NOMO-1 treated with DMSO at 0.1 percent for 48 hours (cell line): ENCODE measurements around the gene CCSER2.
"Not testable (repeated sequence)": the region's sequence is repeated elsewhere in the genome, so short reads cannot be mapped to it uniquely, and the experiment has no call there.

ENCODE experiments used
- DNase-seq: peaks from one replicate; lab custom pipeline; 2025; ENCODE audit not compliant: unreplicated experiment; lab: John Stamatoyannopoulos, UW

The CCSER2 gene

DNA sequence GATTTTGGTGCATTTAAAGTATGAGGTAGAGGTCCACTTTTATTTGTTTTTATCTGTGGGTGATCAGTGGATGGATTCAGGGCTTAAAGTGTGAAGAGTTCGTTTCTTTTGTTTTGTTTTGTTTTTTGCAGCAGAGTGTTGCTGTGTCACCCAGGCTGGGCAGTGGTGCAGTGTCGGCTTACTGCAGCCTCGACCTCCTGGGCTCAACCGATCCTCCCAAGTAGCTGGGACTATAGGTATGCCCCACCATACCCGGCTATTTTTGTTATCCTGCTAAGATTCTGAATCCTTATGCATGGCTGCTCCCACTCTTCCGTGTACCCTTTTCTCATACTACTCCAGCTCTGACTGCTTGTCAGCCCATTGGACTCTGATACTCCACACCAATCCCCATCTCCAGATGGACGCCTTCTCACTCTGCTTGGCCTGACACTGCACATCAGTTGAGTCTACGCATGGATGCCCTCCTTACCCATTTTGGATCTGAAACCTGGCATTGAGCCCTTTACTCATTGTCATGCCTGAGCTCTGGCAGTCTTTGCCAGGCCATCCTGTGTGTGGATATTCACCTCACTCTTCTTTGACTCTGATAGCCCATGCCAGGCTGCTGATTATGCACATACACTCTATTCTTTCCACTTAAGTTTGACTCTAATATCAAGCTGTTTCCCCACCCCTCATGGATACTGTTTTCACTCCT lies 119.5 kb downstream of the CCSER2 start:
- no peak for DNase-seq

DNA sequence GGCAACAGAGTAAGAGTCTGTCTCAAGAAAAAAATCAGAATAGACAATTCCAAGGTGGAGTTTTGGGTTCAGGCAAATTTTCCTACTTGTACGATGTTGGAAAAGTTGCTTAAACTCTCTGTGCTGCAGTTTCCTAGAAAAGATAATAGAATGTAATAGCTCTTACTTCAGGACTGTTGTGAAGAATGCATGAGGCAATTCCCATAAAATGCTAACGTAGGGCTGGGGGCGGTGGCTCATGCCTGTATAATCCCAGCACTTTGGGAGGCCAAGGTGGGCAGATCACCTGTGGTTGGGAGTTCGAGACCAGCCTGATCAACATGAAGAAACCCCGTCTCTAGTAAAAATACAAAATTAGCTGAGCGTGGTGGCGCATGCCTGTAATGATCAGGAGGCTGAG lies 121.0 kb downstream of the CCSER2 start:
- DNase-seq: not testable (repeated sequence)

DNA sequence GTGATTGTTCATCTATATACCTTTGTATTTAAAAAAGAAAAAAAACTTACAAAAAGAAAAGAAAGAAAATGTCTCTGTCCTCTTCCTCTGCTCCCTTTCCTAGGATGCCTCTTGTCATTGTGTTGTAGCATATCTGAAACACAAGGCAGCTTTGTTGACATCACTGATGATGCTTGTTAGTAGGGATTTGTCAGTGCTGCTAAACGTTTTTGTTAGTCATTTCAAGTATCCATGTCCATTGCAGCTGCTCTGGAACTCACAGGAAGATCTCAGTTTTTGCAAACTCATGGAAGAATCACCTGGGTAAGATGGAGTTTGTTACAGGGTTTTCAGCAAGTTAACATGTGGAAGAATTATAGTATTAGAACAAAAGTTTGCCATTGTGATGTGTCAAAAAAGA lies 123.6 kb downstream of the CCSER2 start:
- DNase-seq: no peak

DNA sequence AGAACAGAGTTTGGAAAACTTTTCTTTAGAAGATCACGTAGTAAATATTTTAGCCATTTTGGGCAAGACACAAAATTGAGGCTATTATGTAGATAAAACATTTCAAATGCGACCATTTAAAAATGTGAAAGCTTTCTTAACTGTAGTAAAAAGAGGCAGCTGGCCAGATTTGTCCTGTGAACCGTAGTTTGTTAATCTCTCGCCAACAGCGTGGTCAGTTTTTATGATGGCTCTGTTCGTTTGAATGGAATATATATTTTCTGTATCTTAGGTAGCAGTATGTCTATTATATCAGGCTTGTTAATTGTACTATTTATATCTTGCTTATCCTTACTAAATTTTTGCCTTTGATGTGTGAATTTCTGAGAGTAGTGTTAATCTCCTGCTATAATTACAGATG lies 124.9 kb downstream of the CCSER2 start:
- DNase-seq: no peak

DNA sequence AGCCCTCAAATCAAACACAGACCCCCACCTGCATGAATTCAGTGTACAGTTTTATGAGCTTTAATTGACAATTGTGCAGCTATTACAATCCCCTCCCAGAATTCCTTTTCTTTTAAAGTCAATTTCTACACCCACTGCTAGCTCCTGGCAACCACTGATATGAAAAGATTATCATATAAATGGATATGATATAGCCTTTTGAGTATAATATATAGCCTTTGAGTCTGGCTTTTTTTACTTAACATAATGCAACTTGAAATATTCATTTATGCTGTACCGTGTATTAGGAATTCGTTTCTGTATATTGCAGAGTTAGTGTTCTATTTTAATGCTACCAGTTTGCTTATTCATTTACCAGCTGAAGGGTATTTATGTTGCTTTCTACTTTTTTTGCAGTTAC lies 127.7 kb downstream of the CCSER2 start:
- DNase-seq: no peak

GRCh38 chr10:84460520-84460919 lies 132.1 kb downstream of the CCSER2 start:
- no peak for DNase-seq

- no peak for DNase-seq
These were observed 141.1 kb downstream of the CCSER2 start for GRCh38 chr10:84469470-84469869.

GRCh38 chr10:84473136-84473535 lies 144.7 kb downstream of the CCSER2 start:
- DNase-seq: no peak

- no peak for DNase-seq
These were observed 149.2 kb downstream of the CCSER2 start for GRCh38 chr10:84477398-84478128.

- no peak for DNase-seq
These were observed 149.8 kb downstream of the CCSER2 start for GRCh38 chr10:84478151-84478550.

DNA sequence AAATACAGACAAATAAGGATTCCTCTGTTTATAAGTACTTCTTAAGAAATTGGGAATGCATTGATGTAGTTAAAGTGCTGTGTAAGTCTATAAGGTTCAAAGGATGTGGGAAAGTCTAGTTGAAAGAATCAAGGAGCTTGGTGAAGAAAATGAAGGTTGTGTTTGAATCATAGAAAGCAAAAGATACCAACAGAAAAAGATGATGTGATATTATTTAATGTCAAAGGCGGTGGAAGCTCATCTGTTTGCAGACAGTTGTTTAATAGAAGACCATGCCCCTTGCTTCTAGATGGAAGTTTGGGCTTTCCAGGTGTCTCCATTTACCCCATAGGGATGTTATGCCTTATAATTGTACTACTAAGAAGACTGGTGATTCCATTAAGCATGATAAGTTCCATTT lies 150.3 kb downstream of the CCSER2 start:
- no peak for DNase-seq

- DNase-seq: no peak
These were observed 156.2 kb downstream of the CCSER2 start for GRCh38 chr10:84484541-84484940.

- DNase-seq: no peak
These were observed 165.0 kb downstream of the CCSER2 start for GRCh38 chr10:84493361-84493760.

- no peak for DNase-seq
These were observed 165.8 kb downstream of the CCSER2 start for GRCh38 chr10:84493951-84494848.

DNA sequence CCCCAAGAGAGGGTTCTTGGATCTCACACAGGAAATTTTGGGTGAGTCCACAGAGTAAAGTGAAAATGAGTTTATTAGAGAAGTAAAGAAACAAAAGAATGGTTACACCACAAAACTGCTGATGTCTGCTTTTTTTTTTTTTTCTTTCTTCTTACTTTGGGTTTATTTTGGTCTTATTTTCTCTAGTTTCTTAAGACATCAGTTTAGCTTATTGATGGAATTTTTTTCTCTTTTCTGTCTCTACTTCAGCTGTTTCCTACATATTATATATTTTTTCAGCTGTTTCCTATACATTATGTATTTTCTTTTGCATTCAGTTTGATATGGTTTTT lies 166.4 kb downstream of the CCSER2 start:
- no peak for DNase-seq

- DNase-seq: no peak
These were observed 169.6 kb downstream of the CCSER2 start for GRCh38 chr10:84497978-84498377.

- DNase-seq: not testable (repeated sequence)
These were observed 170.7 kb downstream of the CCSER2 start for GRCh38 chr10:84499039-84499438.

DNA sequence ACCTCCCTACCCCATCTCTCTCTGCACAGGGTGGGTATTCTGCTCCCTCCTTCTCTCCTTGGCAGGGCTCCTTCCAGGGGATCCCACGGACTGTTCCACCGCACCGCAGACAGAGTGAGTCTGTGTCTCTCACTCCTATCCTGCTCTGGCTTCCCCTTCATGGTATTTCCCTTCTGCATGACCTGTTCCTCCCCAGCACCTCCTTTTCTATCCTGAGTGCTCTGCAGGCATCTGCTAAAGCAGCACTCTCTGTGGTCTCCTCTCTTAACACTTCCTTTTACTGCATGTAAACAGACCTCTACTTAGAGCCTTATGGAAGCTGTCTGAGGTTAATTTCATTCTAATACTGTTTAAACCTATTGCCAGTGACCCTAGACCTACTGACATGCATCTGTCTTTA lies 171.5 kb downstream of the CCSER2 start:
- no peak for DNase-seq

DNA sequence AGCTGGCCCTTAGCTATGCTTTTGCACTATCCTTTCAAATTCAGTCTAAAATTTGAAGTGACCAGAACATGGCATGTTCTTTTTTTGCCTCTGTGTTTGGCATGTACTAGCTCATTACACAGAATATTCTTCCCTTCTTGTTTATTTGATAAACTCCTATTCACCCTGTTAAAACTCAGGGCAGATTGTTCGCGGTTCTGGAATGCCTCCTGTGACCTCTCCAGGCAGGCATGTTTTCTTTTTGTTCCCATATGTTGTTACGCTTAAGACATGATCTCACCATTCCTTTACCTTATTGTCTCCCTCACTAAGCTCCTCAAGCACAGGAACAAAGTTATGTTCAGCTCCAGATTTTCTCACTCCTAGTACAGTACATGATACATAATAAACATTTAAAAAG lies 181.7 kb downstream of the CCSER2 start:
- no peak for DNase-seq

- no peak for DNase-seq
These were observed 182.7 kb downstream of the CCSER2 start for GRCh38 chr10:84511106-84511505.

GRCh38 chr10:84511709-84512285 lies 183.4 kb downstream of the CCSER2 start:
- no peak for DNase-seq
